ENCODE measurements around the gene THTPA. TPM values are rescaled to one million over a fixed set of nuclear protein-coding genes. Genes with fewer than 3 reads are reported as not detected.

The THTPA gene
- total and polyA plus RNA-seq, 2 of the 13 experiments (the other 11 are each of a cell fraction or from before 2014, with no cell fraction given) = 7.4 to 8.7 TPM

DNA sequence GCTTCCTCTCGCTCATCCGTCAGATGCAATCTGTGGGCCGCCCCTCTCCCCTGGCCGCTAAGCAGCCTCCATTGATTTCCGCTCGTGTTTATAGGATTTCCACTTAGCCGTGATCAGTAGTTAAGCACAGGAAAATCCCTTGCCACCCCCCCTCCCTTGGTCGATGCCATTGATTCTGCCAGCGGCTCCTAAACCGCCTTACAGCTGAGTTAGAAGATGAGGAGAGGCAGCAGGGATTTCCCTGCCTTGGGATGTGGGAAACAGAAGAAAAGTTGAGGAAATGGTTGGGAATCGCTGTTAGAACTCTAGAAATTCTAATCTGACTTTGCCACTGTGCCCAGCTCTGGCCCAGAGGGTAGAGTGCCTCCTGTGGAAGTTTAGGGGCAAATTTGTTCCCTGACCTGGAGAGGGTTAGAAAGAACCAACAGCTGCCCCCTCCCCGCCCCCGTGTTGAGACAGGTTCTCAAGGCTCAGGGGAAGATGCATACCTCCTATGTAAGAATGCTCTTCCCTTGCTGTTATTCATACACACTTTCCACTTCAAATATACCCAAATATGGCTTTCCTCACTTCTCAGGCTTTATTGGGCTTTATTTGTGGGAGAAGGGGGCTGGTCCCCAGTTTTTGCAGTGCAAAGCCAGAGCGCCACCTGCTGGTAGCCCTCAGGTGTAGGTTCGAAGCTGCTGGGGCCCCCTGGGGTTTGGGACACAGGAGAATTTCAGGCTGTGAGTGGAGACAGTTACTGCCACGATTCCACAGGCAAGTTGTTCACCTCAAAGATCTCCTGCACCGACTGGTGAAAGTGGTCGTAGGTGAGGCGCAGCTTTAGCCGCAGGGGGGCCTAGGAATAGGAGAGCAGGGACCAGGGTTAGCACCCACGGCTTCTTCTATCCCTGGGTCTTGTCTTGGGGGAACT lies 3.2 kb downstream of the THTPA start (continued):
- TF ChIP-seq, protein P1, sequence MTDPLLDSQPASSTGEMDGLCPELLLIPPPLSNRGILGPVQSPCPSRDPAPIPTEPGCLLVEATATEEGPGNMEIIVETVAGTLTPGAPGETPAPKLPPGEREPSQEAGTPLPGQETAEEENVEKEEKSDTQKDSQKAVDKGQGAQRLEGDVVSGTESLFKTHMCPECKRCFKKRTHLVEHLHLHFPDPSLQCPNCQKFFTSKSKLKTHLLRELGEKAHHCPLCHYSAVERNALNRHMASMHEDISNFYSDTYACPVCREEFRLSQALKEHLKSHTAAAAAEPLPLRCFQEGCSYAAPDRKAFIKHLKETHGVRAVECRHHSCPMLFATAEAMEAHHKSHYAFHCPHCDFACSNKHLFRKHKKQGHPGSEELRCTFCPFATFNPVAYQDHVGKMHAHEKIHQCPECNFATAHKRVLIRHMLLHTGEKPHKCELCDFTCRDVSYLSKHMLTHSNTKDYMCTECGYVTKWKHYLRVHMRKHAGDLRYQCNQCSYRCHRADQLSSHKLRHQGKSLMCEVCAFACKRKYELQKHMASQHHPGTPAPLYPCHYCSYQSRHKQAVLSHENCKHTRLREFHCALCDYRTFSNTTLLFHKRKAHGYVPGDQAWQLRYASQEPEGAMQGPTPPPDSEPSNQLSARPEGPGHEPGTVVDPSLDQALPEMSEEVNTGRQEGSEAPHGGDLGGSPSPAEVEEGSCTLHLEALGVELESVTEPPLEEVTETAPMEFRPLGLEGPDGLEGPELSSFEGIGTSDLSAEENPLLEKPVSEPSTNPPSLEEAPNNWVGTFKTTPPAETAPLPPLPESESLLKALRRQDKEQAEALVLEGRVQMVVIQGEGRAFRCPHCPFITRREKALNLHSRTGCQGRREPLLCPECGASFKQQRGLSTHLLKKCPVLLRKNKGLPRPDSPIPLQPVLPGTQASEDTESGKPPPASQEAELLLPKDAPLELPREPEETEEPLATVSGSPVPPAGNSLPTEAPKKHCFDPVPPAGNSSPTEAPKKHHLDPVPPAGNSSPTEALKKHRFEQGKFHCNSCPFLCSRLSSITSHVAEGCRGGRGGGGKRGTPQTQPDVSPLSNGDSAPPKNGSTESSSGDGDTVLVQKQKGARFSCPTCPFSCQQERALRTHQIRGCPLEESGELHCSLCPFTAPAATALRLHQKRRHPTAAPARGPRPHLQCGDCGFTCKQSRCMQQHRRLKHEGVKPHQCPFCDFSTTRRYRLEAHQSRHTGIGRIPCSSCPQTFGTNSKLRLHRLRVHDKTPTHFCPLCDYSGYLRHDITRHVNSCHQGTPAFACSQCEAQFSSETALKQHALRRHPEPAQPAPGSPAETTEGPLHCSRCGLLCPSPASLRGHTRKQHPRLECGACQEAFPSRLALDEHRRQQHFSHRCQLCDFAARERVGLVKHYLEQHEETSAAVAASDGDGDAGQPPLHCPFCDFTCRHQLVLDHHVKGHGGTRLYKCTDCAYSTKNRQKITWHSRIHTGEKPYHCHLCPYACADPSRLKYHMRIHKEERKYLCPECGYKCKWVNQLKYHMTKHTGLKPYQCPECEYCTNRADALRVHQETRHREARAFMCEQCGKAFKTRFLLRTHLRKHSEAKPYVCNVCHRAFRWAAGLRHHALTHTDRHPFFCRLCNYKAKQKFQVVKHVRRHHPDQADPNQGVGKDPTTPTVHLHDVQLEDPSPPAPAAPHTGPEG (CRISPR knock-in tag; IDR thresholded peaks at IDR 0.05) = 0 out of 2 replicates have a peak, but pooled peaks have one; percentile 27
- TF ChIP-seq, protein P2, sequence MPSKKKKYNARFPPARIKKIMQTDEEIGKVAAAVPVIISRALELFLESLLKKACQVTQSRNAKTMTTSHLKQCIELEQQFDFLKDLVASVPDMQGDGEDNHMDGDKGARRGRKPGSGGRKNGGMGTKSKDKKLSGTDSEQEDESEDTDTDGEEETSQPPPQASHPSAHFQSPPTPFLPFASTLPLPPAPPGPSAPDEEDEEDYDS (CRISPR knock-in tag; IDR thresholded peaks at IDR 0.05) = no peak
- TF ChIP-seq, protein P3, sequence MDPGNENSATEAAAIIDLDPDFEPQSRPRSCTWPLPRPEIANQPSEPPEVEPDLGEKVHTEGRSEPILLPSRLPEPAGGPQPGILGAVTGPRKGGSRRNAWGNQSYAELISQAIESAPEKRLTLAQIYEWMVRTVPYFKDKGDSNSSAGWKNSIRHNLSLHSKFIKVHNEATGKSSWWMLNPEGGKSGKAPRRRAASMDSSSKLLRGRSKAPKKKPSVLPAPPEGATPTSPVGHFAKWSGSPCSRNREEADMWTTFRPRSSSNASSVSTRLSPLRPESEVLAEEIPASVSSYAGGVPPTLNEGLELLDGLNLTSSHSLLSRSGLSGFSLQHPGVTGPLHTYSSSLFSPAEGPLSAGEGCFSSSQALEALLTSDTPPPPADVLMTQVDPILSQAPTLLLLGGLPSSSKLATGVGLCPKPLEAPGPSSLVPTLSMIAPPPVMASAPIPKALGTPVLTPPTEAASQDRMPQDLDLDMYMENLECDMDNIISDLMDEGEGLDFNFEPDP (CRISPR knock-in tag; conservative IDR thresholded peaks at IDR 0.05) = 0 out of 2 replicates have a peak, but pooled peaks have one; percentile 12
- TF ChIP-seq RORA (CRISPR knock-in tag; IDR thresholded peaks at IDR 0.05) (no peak), NFKBIZ (CRISPR knock-in tag; IDR thresholded peaks at IDR 0.05) (0 out of 2 replicates have a peak, but pooled peaks have one; percentile 32), SP5 (CRISPR knock-in tag; IDR thresholded peaks at IDR 0.05; ENCODE audit: borderline replicate concordance, low read depth) (0 out of 2 replicates have a peak, but pooled peaks have one; percentile 37), DNMT3B (CRISPR knock-in tag; conservative IDR thresholded peaks at IDR 0.05) (no peak), ZNF264 (CRISPR knock-in tag; IDR thresholded peaks at IDR 0.05) (peak; percentile 15; the same call in 1 of the 2 replicates), ZNF235 (CRISPR knock-in tag; IDR thresholded peaks at IDR 0.05; ENCODE audit: borderline replicate concordance) (no peak), MAFG (CRISPR knock-in tag; IDR thresholded peaks at IDR 0.05) (no peak), MEF2D (CRISPR knock-in tag; IDR thresholded peaks at IDR 0.05) (no peak; the same call in 1 of the 2 replicates), SNAPC2 (CRISPR knock-in tag; IDR thresholded peaks at IDR 0.05) (no peak)
- TF ChIP-seq, protein P4, sequence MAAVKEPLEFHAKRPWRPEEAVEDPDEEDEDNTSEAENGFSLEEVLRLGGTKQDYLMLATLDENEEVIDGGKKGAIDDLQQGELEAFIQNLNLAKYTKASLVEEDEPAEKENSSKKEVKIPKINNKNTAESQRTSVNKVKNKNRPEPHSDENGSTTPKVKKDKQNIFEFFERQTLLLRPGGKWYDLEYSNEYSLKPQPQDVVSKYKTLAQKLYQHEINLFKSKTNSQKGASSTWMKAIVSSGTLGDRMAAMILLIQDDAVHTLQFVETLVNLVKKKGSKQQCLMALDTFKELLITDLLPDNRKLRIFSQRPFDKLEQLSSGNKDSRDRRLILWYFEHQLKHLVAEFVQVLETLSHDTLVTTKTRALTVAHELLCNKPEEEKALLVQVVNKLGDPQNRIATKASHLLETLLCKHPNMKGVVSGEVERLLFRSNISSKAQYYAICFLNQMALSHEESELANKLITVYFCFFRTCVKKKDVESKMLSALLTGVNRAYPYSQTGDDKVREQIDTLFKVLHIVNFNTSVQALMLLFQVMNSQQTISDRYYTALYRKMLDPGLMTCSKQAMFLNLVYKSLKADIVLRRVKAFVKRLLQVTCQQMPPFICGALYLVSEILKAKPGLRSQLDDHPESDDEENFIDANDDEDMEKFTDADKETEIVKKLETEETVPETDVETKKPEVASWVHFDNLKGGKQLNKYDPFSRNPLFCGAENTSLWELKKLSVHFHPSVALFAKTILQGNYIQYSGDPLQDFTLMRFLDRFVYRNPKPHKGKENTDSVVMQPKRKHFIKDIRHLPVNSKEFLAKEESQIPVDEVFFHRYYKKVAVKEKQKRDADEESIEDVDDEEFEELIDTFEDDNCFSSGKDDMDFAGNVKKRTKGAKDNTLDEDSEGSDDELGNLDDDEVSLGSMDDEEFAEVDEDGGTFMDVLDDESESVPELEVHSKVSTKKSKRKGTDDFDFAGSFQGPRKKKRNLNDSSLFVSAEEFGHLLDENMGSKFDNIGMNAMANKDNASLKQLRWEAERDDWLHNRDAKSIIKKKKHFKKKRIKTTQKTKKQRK (IDR thresholded peaks at IDR 0.05; ENCODE audit: low read length) = no peak
- TF ChIP-seq, protein P5, sequence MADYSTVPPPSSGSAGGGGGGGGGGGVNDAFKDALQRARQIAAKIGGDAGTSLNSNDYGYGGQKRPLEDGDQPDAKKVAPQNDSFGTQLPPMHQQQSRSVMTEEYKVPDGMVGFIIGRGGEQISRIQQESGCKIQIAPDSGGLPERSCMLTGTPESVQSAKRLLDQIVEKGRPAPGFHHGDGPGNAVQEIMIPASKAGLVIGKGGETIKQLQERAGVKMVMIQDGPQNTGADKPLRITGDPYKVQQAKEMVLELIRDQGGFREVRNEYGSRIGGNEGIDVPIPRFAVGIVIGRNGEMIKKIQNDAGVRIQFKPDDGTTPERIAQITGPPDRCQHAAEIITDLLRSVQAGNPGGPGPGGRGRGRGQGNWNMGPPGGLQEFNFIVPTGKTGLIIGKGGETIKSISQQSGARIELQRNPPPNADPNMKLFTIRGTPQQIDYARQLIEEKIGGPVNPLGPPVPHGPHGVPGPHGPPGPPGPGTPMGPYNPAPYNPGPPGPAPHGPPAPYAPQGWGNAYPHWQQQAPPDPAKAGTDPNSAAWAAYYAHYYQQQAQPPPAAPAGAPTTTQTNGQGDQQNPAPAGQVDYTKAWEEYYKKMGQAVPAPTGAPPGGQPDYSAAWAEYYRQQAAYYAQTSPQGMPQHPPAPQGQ (CRISPR knock-in tag; IDR thresholded peaks at IDR 0.05; ENCODE audit: borderline replicate concordance) = 0 out of 2 replicates have a peak, but pooled peaks have one; percentile 53

Measured in HepG2 (cell line).